Kidney tubule cell (primary cell): ENCODE measurements around the gene REELD1.

Experiments used
- DNase-seq: peaks from one replicate; pipeline ENCODE4 v3.0.0-alpha.2; 2018; ENCODE audit warnings: low spot score

The REELD1 gene

DNA sequence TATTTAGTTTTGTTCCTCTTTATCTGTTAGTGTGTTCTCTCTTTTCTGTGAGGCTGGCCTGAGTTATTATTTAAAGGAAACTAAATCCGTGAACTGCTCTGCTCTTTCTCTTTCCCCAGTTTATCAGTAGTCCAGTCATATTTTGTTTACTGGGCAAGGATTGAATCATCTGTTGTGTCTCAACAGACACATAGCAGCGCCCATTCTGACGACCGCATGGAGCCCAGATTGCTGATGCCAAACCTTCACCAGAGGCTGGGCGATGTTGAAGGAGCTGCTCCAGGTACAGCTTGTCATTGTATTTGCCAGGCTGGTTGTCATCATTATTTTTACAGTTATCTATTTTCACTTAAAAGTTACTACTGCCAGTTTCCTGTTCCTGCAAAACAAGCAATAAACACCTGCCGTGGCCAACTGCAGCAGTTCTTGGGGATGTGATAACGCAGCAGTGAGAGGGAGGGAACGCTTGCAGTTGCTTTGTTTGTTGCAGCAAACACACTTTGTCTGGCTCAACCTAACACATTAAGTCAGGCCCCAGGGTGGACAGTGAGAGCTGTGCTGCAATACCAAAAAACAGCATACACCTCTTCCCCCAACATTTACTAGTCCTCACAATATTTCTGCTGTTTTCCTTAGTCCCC lies 10.1 kb downstream of the REELD1 start:
- no peak for DNase-seq

DNA sequence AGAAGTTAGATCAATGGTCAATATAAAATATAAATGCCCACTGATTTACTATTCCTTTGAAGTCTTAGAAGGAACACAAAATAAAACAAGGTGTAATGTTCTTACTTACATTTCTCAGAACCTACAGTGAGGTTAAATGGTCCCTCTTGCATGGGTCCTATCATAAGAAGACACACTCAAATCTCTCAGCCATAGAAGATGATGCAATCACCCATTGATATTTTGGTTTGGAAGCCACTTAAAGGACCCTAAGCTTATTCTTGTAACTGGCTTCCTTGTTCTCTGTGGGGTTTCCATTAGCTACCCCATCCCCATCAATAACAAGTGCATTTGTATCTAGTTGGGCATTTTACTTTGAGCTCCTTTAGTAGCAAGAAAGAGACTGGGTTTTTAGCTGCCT lies 15.1 kb downstream of the REELD1 start:
- no peak for DNase-seq

DNA sequence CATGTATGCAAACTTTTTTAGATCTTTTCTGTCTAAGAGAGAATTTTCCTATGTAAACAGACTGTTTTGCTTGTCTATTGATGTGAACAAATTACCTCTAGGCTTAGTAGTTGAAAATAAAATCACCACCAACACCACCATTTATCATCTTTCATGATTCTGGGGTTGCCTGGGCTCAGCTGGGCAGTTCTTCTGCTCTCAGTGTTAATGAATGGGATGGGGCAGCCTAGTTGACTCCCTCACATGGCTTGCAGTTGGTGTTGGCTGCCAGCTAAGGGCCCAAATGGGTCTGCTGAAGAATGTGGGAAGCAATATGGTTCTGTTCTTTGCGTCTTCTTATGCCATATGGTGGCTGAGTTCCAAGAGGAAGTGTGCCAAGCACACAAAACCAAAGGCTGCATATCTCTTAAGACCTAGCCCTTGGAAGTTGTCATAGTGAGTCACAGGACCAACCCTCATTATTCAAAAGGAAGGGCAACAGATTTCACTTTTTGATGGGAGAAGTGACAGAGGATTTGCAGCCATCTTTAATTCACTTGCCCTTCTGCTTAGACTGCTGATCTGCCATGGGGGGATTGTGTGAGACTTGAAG lies 17.9 kb downstream of the REELD1 start:
- DNase-seq: peak; percentile 54

DNA sequence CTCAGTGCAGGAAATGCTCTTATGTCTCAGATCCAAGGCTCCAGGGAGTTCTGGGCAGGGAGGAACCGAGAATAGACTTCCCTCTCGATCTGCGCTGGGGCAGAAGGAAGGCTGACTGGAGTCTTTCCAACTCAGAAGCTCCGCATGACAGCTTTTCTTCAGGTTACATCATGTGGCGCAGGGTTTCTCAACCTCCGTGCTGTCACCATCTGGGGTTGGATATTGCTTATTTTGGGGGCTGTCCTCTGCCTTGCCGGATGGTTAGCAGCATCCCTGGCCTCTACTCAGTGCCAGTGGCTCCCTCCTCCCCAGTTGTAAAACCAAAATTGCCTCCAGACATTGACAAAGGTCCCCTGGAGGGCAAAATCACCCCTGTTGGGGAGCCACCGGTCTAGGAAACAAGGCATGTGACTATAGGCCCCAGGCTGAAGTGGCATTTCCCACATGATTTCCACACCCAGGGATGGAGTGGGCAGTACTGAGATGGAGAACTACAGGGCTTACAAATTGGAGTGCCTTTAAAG lies 21.4 kb downstream of the REELD1 start:
- DNase-seq: peak; percentile 11

DNA sequence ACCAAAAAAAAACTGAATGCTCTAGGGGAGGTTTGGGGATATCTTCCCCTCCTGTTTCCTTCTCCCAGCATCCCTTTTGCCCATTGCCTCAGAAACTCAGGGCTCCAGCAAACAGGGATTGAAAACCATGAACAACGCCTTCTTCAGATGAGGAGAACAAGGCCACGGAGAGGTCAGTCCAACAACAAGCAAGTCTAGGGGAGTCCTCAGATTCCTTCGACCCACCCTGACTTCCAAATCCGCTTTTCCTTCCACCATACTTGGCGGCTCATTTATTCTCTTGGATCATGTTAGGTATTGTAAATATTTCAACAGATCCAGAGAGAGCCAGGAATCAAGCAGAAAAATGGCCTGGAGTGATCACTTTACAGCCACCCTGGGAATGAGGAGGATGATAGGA lies 21.9 kb downstream of the REELD1 start:
- no peak for DNase-seq

DNA sequence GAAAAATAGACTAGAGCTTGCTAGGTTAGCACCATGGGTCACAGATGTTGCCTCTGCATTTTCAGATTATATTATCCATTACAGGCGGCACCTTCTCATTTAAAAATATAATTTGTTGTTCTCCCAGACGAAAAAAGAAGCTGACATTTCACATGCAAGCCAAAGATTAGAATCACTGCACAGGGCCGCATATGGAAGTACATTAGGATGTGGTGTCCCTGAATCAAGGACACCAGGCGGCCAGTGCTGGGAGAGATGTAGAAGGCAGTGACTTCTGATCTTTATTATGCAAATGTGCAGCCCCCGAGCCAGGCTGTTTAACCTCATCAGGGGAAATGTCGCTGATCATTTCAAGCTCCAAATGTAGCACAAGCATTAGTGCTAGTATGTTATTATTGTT lies 22.8 kb downstream of the REELD1 start:
- no peak for DNase-seq

DNA sequence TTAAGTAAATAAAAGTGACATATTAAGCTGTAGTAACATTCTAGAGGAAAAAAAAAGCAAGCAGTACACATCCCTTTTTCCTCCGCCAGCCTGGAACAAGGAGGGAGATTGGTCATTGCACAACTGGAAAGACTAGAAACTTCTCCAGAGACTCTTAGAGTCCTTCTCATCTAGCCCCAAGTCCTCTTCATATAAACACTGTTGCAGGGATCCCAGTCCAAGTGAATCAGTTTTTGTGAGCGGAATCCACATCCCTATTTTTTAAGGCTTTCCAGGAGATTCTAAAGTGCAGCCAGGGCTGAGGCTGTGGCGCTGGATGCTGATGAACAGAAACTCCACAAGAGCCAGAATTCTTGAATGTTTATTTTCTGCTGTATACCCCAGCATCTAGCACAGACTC lies 23.8 kb downstream of the REELD1 start:
- no peak for DNase-seq

DNA sequence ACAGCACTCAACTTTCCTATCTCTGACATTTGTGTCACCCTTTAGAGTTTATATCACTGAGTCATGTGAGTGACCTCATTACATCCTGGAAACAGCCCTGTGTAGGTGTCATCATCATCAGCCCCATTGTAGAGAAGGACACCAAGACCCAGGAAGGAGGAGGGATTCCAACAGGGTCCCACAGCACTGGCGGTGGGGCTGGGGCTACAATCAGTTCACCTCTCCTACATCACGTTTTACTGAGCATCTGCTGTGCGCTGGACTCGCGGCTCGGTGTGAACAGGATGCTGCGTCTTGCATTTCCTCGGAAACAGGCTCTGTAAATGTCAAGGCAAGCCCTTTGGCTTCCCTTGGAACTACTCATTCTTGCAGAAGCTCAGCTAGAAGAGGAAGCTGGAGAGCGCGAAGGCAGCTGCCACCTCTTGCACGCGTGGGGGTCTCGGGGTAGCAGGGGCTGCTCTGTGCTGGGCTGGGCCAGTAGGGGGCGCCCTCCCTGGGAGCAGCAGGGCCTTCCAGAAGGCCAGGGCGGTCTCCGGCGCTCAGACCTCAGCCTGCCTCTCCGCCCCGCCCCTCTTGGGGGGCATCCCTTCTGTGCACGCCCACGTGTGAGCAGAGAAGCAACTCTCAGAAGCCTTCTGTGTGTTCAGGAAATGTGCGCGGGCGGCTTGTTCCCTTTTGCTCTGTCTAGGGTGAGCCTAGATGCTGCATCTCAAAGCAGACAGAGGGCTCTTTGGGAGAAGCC lies 29.0 kb downstream of the REELD1 start:
- DNase-seq: peak; percentile 66

DNA sequence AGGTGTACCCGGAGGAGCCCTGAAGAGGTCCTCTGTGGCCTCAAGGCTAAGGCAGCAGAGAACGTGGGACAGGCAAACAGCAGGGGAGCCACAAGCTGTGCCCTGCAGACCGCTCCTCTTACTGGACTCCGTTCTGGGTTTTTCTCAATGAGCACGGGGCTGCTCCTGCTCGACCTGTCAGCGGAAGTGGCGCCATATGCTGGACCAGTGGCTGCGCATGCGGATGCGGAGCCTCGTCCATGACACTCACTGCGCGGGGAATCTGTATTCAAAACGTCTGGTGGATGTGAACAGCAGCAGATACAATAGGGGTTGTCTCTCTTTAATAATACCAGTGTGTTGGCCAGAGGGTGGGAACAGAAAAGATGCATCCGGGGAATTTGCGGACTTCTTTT lies 29.5 kb downstream of the REELD1 start:
- no peak for DNase-seq

DNA sequence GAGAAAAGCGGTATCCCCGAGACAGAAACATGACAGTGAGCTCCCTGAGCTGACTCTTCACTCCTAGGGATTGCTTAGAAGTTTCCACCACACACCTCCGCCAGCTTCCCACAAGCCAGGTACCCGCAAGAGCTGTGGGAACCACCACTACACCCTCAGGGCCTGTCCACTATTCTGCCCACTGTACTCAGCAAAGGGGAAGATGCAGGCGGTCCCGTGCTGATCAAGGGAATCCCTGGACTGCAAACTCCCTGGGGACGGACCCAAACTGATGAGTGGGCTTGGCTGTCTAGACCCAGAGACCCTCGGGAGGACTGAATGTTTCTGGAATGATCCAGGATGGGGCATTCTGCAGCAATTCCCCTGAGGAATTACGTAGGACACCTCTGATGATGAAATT lies 30.2 kb downstream of the REELD1 start:
- DNase-seq: no peak

DNA sequence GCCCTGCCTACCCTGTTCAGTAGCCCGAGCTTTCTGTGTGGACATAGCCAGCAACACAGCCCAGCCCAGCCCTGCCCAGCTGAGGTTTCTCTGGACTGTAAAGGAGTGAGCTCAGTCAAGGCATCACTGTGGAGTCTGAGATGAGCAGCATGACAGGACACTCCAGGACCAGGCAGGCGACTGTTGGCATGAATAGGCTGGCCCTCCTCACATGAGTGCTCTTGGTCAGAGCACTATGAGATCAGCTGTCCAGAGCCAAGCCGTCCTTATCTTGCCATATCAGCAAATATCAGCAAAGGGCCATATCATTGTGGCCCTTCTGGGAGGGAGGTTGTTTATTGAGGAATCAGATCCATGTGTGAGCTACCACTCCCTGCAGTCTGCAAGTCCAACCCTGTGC lies 30.9 kb downstream of the REELD1 start:
- peak; percentile 66 for DNase-seq

DNA sequence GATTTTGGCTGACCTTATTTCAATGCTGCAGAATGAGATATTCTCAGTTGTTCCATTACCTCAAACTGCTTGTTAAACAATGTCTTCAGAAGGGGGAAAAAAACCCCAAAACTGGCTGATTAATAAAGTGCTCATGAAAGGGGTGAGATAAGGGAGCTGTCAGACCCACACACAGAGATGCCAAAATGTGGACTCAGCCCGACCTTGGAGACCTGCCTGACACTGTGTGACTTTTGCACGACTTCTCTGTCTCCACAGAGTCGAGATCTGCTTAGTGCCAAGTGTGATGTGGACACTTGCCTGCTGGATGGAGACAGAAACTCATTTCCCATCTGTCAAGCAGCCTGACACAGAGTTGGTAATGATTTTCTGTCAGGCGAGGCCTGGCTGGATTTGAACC lies 31.5 kb downstream of the REELD1 start:
- no peak for DNase-seq

DNA sequence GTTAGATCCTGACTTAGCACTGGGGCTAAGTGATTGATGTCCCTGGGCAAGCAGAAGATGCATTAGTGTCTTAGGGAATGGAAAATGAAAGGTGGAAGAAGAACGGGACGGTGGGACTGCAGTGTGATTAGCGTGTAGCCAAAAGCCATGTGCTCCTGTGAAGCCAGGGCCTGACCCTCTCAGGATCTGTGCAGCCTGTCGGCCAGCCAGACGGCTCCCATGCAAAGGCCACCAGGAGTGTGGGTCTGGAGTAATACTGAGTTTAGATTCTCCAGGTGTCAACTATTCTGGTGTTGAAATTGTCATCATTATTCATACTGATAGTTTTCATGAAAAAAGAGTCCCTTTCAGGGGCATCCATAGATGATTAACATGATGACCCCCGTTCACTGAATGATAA lies 32.0 kb downstream of the REELD1 start:
- DNase-seq: no peak

DNA sequence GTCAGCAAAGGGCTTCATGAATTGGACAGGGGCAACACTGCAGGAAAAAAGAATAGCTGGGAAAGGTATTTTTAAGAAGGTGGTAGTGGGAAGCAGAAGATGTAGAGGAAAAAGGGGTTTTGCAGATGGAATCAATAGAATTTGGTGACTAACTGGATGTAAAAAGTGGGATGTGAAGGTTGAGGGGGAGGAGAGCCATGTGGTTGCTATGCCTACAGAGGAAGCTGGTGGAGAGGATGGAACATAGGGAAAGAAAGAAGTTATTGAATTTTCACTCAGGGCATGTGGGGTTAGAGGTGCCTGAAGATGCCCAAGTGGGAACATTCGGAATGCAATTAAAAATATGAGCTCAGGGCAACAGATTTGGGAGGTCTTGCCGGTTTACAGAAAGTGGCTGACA lies 33.0 kb downstream of the REELD1 start:
- no peak for DNase-seq

DNA sequence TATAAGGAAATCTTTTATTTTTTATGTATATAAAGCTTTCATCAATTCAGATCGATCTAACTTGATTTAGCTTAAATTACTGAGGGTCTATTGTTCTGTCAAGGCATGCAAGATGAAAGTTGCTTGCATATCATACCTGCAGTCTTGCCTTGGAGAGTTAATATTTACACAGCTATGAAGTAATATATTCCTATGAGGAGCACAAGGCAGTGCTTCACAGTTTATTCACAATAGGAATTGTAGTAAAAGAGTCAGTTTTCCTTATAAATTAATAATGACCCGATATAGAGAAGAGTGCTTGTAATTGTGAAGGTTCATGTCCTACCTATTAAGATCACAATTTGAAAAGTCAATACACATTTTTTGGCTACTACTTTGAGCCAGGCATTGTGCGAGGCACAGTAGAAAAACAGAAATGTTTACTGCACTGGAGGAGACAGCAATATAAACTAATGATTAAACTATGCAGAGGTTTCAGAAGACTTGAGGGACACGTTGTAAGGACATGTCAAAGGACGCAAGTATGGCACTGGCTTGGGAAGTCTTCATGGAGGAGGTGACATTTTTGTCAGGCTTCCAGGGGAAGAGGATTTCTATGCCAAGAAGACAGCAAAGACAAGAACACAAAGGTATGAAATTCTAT lies 38.8 kb downstream of the REELD1 start:
- DNase-seq: no peak

DNA sequence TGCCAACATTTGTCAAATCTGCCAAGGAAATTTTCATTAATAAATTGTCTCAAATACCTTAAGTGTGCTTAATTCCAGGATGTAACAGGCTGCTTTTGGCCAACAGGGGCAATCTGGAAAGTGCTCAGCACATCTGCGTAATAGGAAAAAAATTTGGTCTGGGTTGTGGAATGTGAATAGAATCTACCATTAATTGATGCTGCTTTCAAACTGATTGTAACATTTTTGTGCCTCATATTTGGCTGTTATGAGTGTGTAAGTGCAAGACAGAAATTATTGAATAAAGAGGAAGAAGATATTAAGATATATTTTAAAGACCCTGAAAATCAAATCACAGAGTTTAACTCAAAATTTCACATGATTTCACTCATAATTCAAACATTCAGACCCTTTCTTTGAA lies 41.1 kb downstream of the REELD1 start:
- DNase-seq: no peak

DNA sequence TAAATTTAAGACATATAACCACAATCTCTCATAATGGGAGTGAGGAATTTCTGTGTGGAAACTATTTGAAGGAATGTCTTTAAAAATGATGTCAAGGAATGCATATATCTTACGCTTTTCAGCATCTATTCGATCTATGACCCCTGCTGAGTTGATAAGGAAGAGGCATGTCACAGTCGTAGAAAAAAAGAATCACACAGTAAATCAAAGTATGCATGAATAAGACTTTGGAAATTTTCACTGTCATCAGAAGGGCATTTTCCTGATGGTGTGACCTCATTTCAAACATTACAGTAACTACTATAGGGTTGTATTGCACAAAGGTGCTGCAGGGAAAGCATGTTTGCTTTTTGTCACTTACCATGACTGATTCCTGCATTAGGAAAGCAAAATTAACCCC lies 41.5 kb downstream of the REELD1 start:
- peak; percentile 71 for DNase-seq

DNA sequence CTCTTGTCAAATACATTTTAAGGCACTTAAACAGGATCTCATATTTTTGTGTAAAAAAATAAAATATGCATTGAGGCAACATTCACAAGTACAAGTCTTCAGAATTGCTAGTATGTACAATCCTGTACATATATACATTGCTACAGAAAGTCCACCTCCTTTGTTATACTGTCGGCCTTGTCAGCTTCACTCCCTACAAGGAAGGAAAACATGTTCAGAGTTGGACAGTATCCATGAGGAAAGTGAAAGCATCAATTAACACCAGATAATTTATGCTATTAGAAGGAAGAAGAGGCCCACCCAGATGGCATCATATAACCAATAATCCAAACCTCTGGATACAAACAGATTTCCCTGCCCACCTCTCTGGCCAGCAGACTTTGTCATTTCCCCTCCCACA lies 42.0 kb downstream of the REELD1 start:
- no peak for DNase-seq

DNA sequence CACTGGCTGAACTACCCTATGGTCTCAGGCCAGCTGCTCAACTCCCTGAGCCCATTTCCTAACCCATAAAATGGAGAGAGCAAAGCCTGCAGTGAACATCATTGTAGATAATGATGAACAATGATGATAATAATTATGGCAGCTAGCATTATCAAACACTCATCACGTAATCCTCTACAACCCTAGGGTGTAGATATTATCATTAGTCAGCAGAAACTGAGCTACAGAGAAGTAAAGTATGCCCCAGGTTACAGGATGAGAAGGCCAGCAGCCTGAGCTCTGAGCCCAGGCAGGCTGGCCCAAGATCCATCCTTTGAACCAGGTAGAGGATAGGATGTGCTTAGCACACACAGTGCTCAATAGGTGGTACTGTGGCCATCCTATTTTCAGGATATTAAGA lies 43.2 kb downstream of the REELD1 start:
- no peak for DNase-seq

DNA sequence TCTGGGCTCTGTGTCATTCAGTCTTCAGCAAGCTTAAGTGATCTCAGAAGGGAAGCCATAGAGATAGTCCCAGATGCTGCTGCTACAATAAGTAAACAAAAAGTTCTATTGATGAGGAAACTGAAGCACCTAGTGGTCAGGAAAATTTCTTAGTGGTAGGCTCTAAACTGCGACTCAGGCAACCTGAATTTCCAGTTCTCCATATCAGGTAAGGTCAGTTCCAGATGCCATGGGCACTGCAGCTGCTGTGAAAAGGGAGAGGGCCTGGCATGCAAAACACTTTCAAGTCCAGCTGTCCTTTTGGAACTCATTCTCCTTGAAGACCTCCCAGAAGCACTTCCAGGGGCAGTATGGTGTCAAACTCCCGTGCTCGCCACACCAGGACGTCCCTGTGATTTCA lies 46.2 kb downstream of the REELD1 start:
- DNase-seq: peak; percentile 23

DNA sequence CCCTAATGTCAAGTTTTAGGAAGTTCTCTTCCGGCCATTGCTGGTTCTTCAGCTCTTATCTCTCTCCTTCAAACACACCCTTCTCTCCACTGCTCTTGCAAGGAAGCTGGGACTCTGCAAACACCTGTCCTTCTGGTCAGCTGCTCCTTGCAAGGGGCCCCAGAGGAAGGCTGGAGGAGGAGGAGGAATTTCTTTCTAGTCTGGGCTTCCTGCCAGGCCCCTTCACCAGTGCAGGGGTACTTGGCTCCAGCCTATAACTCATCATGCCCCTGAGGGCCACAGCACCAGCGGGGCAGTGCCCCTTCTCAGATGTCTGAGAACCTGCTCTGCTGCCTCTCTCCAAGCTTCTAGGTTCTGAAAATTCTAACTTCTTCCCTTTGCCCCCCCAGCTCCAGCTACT lies 46.7 kb downstream of the REELD1 start:
- no peak for DNase-seq

DNA sequence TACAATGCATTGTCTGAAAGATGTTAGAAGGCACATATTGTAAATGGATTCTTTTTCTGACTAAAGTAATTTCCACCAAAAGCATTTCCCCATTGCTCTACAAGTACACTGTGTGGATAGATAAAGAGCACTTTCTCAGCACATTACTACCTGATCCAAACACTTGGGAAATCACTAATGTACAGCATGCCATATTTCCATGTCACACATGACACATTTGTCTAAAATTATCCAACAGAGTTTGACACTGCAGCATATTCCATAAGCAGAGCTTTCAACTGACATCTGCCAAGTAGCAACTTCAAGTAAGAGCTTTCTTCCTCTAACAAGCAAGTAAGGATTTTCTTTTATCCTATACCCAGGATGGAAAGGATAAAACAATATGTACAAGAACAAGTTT lies 49.5 kb downstream of the REELD1 start:
- DNase-seq: no peak

DNA sequence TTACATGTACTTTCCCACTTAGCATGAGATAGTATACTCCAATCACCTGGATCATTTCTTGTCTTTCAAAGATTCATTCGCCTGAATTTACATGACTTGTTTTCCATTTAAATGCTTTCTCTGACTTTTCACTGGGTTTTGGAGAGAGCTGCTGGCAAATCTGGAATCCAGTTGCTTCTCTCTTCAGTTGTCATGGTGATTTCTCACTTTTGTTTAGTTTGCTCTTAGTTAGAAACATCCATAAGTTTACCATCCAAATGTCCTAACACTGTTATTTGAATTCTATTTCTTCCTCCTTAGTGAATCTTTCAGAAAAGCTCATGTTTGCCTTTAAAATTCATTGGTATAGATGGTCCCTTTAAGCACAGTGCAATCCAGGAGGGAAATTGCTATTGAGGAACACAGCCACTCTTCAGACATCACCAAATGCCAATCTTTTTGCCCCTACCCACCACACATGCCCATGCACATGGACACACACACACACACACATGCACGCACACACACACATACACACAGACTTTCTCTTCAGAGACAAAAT lies 51.7 kb downstream of the REELD1 start:
- no peak for DNase-seq
